ENCODE results near the gene TARBP1. TPM values are rescaled to one million over a fixed set of nuclear protein-coding genes. Genes with fewer than 3 reads are reported as not detected.

The TARBP1 gene
- total and polyA plus RNA-seq, 12 donors = 4.6 to 49.9 (median 9.0) TPM

GRCh38 chr1:234503193-234504050, 24.4 kb upstream of the TARBP1 start:
- WGBS, 2 donors = 72 to 73% methylated on average over 4 of the region's 4 CpGs
- no peak for TF ChIP-seq CTCF (IDR thresholded peaks at IDR 0.05)
- H3K27me3 ChIP-seq = no peaks in the 10 kb centered on the region
- intact Hi-C loops (cut with DNase I) = loop anchor here in 3 of 10 donors (5.0 to 10.0 kb wide), 4 partner anchors 91 to 221 kb away; no protein-coding TSS in a partner anchor
- no peak overlapping the region for H3K4me3 ChIP-seq
- H3K36me3 ChIP-seq = no peaks in the 10 kb centered on the region
- peak in 1 of 8 donors; percentile 10 for ATAC-seq
- H3K9me3 ChIP-seq = no peaks in the 10 kb centered on the region
- H3K27ac ChIP-seq = peak overlapping the region in 8 of 10 donors; percentile 2 to 72 (median 28)
- no peak for DNase-seq
- H3K4me1 ChIP-seq = peaks cover 4 to 34% (median 26%) of the 10 kb centered on the region in 9 donors

- no peak for TF ChIP-seq CTCF (IDR thresholded peaks at IDR 0.05)
- peak overlapping the region in 6 of 10 donors; percentile 1 to 72 (median 28) for H3K27ac ChIP-seq
- intact Hi-C loops (cut with DNase I) = loop anchor here in 3 of 10 donors (5.0 to 10.0 kb wide), 4 partner anchors 92 to 222 kb away; no protein-coding TSS in a partner anchor
- ATAC-seq = no peak
- no peaks in the 10 kb centered on the region for H3K36me3 ChIP-seq
- DNase-seq = no peak
- no peaks in the 10 kb centered on the region for H3K9me3 ChIP-seq
- no peak overlapping the region for H3K4me3 ChIP-seq
- no peaks in the 10 kb centered on the region for H3K27me3 ChIP-seq
- H3K4me1 ChIP-seq = peaks cover 4 to 35% (median 27%) of the 10 kb centered on the region in 9 donors
Observed at GRCh38 chr1:234502785-234503184, 23.8 kb upstream of the TARBP1 start.

- ATAC-seq = peak in 1 of 8 donors; percentile 16
- TF ChIP-seq CTCF (IDR thresholded peaks at IDR 0.05) = no peak
- no peaks in the 10 kb centered on the region for H3K9me3 ChIP-seq
- peak in 1 of 2 donors; percentile 41 for DNase-seq
- intact Hi-C loops (cut with DNase I) = loop anchor here in 3 of 10 donors (5.0 to 10.0 kb wide), 4 partner anchors 95 to 225 kb away; no protein-coding TSS in a partner anchor
- H3K27ac ChIP-seq = peak overlapping the region in 9 of 10 donors; percentile 61 to 88 (median 85)
- H3K4me1 ChIP-seq = peaks cover 4 to 43% (median 30%) of the 10 kb centered on the region in 9 donors
- H3K4me3 ChIP-seq = peak overlapping the region in 1 of 10 donors; percentile 21
- H3K36me3 ChIP-seq = no peaks in the 10 kb centered on the region
- no peaks in the 10 kb centered on the region for H3K27me3 ChIP-seq
- WGBS, 2 donors = 43 to 53% methylated on average over 2 of the region's 2 CpGs
Observed at GRCh38 chr1:234500269-234500668, 21.3 kb upstream of the TARBP1 start.

- 48 to 57% methylated on average over 4 of the region's 4 CpGs for WGBS, 2 donors
- peaks cover 4 to 47% (median 30%) of the 10 kb centered on the region in 9 donors for H3K4me1 ChIP-seq
- no peaks in the 10 kb centered on the region for H3K36me3 ChIP-seq
- no peak for TF ChIP-seq CTCF (IDR thresholded peaks at IDR 0.05)
- intact Hi-C loops (cut with DNase I) = loop anchor here (1.0 to 10.0 kb wide), 25 partner anchors 32 to 593 kb away; partner anchors contain the start of gene IRF2BP2 (in 1 of the 10)
- H3K4me3 ChIP-seq = peak overlapping the region in 6 of 10 donors; percentile 3 to 21 (median 12)
- H3K27me3 ChIP-seq = no peaks in the 10 kb centered on the region
- H3K9me3 ChIP-seq = no peaks in the 10 kb centered on the region
- H3K27ac ChIP-seq = peak overlapping the region; percentile 61 to 88 (median 84)
- DNase-seq (no peak), ATAC-seq (no peak)
Observed at GRCh38 chr1:234499943-234500245, 20.9 kb upstream of the TARBP1 start.

Measured in heart right ventricle (tissue), 16 donors.